CD14-positive monocyte (primary cell): ENCODE results near the gene GJB6. TPM values are rescaled to one million over a fixed set of nuclear protein-coding genes. Genes with fewer than 3 reads are reported as not detected.

Experiments used
- DNase-seq, 3 donors: peaks; one replicate each; pipeline ENCODE4 v3.0.0-alpha.2; 2011 to 2022
- H2AFZ ChIP-seq: 2 replicates; pipeline ENCODE4 v1.6.0; 2012; ENCODE audit warnings: mild to moderate bottlenecking, low read depth, low read length, inconsistent platforms; ENCODE audit not compliant: insufficient read depth, poor library complexity, severe bottlenecking
- H3K27ac ChIP-seq, 2 donors: 1 replicate in 1 of 2; 2 replicates in 1 of 2; pipeline ENCODE4 v1.5.1; 2012 to 2013; ENCODE audit warnings: low read length in 2 of 2, control low read depth in 1 of 2, inconsistent platforms in 1 of 2, low read depth in 1 of 2, mild to moderate bottlenecking in 1 of 2
- H3K27me3 ChIP-seq, 2 donors: one replicate each; pipeline versions ENCODE4 v1.6.0 to v1.6.1; 2011 to 2013; ENCODE audit warnings: low read length in 2 of 2; ENCODE audit not compliant: control insufficient read depth in 2 of 2, insufficient read depth in 2 of 2
- H3K36me3 ChIP-seq, 2 donors: replicated peaks in 1 of 2; 1 replicate in 1 of 2; 2 replicates in 1 of 2; pipeline versions ENCODE4 v1.5.1 to v1.6.1; 2012 to 2013; ENCODE audit warnings: low read length in 2 of 2, control low read depth in 1 of 2, inconsistent platforms in 1 of 2, mild to moderate bottlenecking in 1 of 2; ENCODE audit not compliant: insufficient read depth in 2 of 2, control insufficient read depth in 1 of 2
- H3K4me1 ChIP-seq, 2 donors: 1 replicate in 1 of 2; 2 replicates in 1 of 2; pipeline versions ENCODE4 v1.5.1 to v1.6.1; 2012 to 2013; ENCODE audit warnings: low read length in 2 of 2, control low read depth in 1 of 2, inconsistent platforms in 1 of 2, mild to moderate bottlenecking in 1 of 2, moderate library complexity in 1 of 2; ENCODE audit not compliant: insufficient read depth in 2 of 2, control insufficient read depth in 1 of 2
- H3K4me2 ChIP-seq: replicated peaks from 2 replicates; pipeline ENCODE3; 2012; ENCODE audit warnings: low read length, moderate library complexity, mild to moderate bottlenecking; ENCODE audit not compliant: poor library complexity, severe bottlenecking; ENCODE audit errors: extremely low read depth
- H3K4me3 ChIP-seq, 3 experiments: fragments of 200-600 bp in 1 of 3; sonication (generic) in 1 of 3; replicated peaks in 1 of 3; 1 replicate in 2 of 3; 2 replicates in 1 of 3; pipeline ENCODE4 v1.5.1; 2011 to 2013; ENCODE audit warnings: low read length in 3 of 3, mild to moderate bottlenecking in 3 of 3, control low read depth in 2 of 3, low read depth in 2 of 3, inconsistent platforms in 1 of 3, moderate library complexity in 1 of 3
- H3K79me2 ChIP-seq: 2 replicates; pipeline ENCODE4 v1.6.0; 2012; ENCODE audit warnings: mild to moderate bottlenecking, control low read depth, inconsistent platforms, low read length, moderate library complexity; ENCODE audit not compliant: insufficient read depth
- H3K9ac ChIP-seq: 2 replicates; pipeline ENCODE4 v1.6.0; 2017; ENCODE audit warnings: low read length, mild to moderate bottlenecking; ENCODE audit not compliant: insufficient read depth, poor library complexity, severe bottlenecking
- H3K9me3 ChIP-seq, 2 donors: replicated peaks in 1 of 2; 1 replicate in 1 of 2; 2 replicates in 1 of 2; pipeline versions ENCODE4 v1.5.1 to v1.6.1; 2012 to 2013; ENCODE audit warnings: low read length in 2 of 2, control low read depth in 1 of 2; ENCODE audit not compliant: control insufficient read depth in 1 of 2, insufficient read depth in 1 of 2
- H4K20me1 ChIP-seq: 2 replicates; pipeline ENCODE4 v1.6.0; 2012; ENCODE audit warnings: mild to moderate bottlenecking, low read length, control low read depth, moderate library complexity; ENCODE audit not compliant: insufficient read depth
- H3K27ac Mint-ChIP-seq, 7 donors: one replicate each; pipeline ENCODE4 v1.8.0; 2020; ENCODE audit warnings: mild to moderate bottlenecking in 7 of 7, mixed read lengths in 7 of 7, moderate library complexity in 6 of 7, inconsistent platforms in 2 of 7
- H3K27me3 Mint-ChIP-seq, 3 donors: one replicate each; pipeline ENCODE4 v1.8.0; 2021 to 2022; ENCODE audit warnings: low read depth in 3 of 3, mild to moderate bottlenecking in 3 of 3, mixed read lengths in 3 of 3, moderate library complexity in 3 of 3, inconsistent platforms in 1 of 3
- H3K36me3 Mint-ChIP-seq, 2 donors: one replicate each; pipeline ENCODE4 v1.8.0; 2020; ENCODE audit warnings: mixed read lengths in 2 of 2, inconsistent platforms in 1 of 2, mild to moderate bottlenecking in 1 of 2
- H3K4me1 Mint-ChIP-seq: one replicate; pipeline ENCODE4 v1.8.0; 2020; ENCODE audit warnings: mild to moderate bottlenecking, mixed read lengths
- H3K4me3 Mint-ChIP-seq, 2 donors: one replicate each; pipeline ENCODE4 v1.8.0; 2020; ENCODE audit warnings: mild to moderate bottlenecking in 2 of 2, mixed read lengths in 2 of 2, moderate library complexity in 1 of 2
- H3K9me3 Mint-ChIP-seq, 7 donors: one replicate each; pipeline ENCODE4 v1.8.0; 2020 to 2022; ENCODE audit warnings: mixed read lengths in 7 of 7, mild to moderate bottlenecking in 6 of 7, moderate library complexity in 6 of 7, inconsistent platforms in 2 of 7
- WGBS: methylation state at CpG from one replicate; pipeline ENCODE4 v1.1.5; 2013; ENCODE audit warnings: missing lambda C conversion rate; ENCODE audit not compliant: insufficient coverage; 5-methylcytosine and 5-hydroxymethylcytosine counted together
- intact Hi-C, 2 donors: fragments of 100-400 bp; cut with micrococcal nuclease; formaldehyde crosslinking; loops; one replicate each; pipeline versions ENCODE4 v1.15.0 to v1.15.1; 2023
- polyA plus RNA-seq, 3 donors: library from polyadenylated mRNA; depleted of rRNA in 1 of 3; unstranded in 2 of 3; stranded (reverse) in 1 of 3; fragments of 300-500 nt in 2 of 3; fragments of >200 nt in 1 of 3; fragmentation: Illumina TruSeq in 2 of 3; gene quantifications; 1 replicate in 2 of 3; 2 replicates in 1 of 3; pipeline ENCODE4 v1.2.3, GENCODE V29; 2012 to 2021
- TF ChIP-seq, protein P1 (sequence below): fragments of 200-600 bp; IDR thresholded peaks from one replicate; pipeline ENCODE4 v1.8.0; 2022; ENCODE audit warnings: antibody characterized with exemption, mild to moderate bottlenecking

The GJB6 gene
- polyA plus RNA-seq, 3 donors: 0.32 TPM; not detected in 2

DNA sequence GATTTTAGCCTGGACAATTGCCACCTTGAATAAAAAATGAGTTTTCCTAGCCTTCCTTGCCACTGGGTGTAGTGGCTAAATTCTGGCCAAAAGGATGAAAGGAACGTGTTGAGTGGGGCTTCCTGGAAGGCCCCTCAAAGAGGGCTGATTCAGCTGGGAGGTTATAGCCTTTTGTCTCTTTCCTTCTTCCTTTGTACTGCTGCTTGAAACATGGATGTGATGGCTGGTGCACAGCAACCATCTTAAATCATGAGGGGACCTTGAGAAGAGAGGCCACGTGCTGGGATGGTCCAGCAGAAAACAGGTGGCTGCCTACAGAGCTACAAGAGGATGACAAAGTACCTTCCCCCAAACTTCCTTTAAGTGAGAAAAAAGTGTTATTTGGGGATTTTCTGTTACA lies 40.0 kb upstream of the GJB6 start:
- Histone ChIP-seq H3K4me3 (no peak overlapping the region), H3K79me2 (no peaks in the 10 kb centered on the region), H3K4me1 (no peaks in the 10 kb centered on the region), H2AFZ (no peak overlapping the region), H3K4me2 (no peak overlapping the region), H3K36me3 (no peaks in the 10 kb centered on the region), H3K27ac (no peak overlapping the region), H4K20me1 (no peaks in the 10 kb centered on the region), H3K9ac (no peak overlapping the region), H3K9me3 (no peaks in the 10 kb centered on the region), H3K27me3 (peaks cover 0 to 3% of the 10 kb centered on the region in 2 donors)
- H3K36me3 Mint-ChIP-seq: no peaks in the 10 kb centered on the region
- no peaks in the 10 kb centered on the region for H3K4me1 Mint-ChIP-seq
- intact Hi-C loops: no loop called here
- H3K27me3 Mint-ChIP-seq: peaks cover 7 to 17% (median 13%) of the 10 kb centered on the region in 3 donors
- WGBS: 100% methylated on average over 1 of the region's 2 CpGs
- no peak overlapping the region for H3K27ac Mint-ChIP-seq
- TF ChIP-seq, protein P1, sequence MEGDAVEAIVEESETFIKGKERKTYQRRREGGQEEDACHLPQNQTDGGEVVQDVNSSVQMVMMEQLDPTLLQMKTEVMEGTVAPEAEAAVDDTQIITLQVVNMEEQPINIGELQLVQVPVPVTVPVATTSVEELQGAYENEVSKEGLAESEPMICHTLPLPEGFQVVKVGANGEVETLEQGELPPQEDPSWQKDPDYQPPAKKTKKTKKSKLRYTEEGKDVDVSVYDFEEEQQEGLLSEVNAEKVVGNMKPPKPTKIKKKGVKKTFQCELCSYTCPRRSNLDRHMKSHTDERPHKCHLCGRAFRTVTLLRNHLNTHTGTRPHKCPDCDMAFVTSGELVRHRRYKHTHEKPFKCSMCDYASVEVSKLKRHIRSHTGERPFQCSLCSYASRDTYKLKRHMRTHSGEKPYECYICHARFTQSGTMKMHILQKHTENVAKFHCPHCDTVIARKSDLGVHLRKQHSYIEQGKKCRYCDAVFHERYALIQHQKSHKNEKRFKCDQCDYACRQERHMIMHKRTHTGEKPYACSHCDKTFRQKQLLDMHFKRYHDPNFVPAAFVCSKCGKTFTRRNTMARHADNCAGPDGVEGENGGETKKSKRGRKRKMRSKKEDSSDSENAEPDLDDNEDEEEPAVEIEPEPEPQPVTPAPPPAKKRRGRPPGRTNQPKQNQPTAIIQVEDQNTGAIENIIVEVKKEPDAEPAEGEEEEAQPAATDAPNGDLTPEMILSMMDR: no peak
- peaks cover 0 to 9% (median 5%) of the 10 kb centered on the region in 7 donors for H3K9me3 Mint-ChIP-seq
- DNase-seq: no peak
- H3K4me3 Mint-ChIP-seq: no peak overlapping the region

DNA sequence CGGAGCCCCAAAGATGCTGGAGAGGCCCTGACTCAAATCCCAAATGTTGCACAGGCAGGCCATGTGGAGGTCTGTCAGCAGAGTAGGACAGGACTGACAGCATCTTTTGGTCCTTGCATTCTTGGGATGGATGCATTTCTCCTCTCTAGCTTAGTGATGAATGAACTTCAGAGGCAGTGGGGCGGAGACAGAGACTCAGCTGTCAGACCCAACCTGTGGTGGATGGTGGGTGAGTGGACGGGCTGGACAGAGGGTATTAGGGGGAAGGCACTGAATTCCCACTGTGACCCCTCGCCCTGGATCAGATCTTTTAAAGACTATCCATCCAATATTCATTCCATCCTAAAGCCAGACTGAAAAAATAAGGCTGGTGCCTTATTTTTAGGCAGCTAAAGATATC lies 39.3 kb upstream of the GJB6 start:
- no peak overlapping the region for H2AFZ ChIP-seq
- Mint-ChIP-seq H3K36me3 (no peaks in the 10 kb centered on the region), H3K27ac (no peak overlapping the region), H3K27me3 (peaks cover 10 to 17% (median 13%) of the 10 kb centered on the region in 3 donors), H3K9me3 (peaks cover 0 to 6% (median 0%) of the 10 kb centered on the region in 7 donors), H3K4me3 (no peak overlapping the region), H3K4me1 (no peaks in the 10 kb centered on the region)
- WGBS: 100% methylated on average over 1 of the region's 4 CpGs
- DNase-seq: no peak
- H3K27ac ChIP-seq: no peak overlapping the region
- no peak overlapping the region for H3K4me3 ChIP-seq
- H3K4me1 ChIP-seq: no peaks in the 10 kb centered on the region
- no peak overlapping the region for H3K4me2 ChIP-seq
- TF ChIP-seq, protein P1: no peak
- H4K20me1 ChIP-seq: no peaks in the 10 kb centered on the region
- peaks cover 0 to 3% of the 10 kb centered on the region in 2 donors for H3K27me3 ChIP-seq
- H3K79me2 ChIP-seq: no peaks in the 10 kb centered on the region
- intact Hi-C loops: no loop called here
- H3K9me3 ChIP-seq: no peaks in the 10 kb centered on the region
- H3K36me3 ChIP-seq: no peaks in the 10 kb centered on the region
- H3K9ac ChIP-seq: no peak overlapping the region
